ENCODE measurements around the gene LCN12.
A peak's percentile ranks its signal among the peaks of the same experiment; 100 is the strongest.

Gene LCN12

DNA sequence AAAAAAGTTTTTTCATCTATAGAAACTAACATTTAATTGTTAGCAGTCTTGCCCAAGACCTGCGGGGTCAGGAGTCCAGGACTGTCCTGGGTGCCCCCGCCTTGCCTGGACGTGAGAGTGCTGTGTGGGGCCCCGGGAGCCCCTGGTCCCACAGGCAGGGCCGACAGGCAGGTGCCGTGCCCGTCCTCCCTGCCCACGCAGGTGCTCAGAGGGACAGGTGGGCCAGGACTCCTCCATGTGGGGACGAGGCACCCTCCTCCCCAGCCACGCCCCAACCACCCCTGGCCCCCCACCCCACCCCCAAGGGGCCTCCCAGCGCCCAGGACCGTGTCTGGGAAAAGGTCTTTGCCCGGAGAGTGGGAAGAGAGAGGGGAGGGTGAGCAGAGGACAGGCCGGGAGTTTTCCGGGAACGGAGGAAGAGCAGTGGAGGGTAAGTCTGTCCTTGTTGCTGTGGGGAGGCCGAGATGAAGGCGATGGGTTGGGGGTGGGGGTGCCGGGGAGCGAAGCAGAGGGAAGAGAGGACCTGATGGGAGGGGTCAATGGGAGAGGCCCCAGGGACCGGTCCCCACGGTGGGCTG is 2.7 kb upstream of the LCN12 start:
- TF ChIP-seq, protein P1, sequence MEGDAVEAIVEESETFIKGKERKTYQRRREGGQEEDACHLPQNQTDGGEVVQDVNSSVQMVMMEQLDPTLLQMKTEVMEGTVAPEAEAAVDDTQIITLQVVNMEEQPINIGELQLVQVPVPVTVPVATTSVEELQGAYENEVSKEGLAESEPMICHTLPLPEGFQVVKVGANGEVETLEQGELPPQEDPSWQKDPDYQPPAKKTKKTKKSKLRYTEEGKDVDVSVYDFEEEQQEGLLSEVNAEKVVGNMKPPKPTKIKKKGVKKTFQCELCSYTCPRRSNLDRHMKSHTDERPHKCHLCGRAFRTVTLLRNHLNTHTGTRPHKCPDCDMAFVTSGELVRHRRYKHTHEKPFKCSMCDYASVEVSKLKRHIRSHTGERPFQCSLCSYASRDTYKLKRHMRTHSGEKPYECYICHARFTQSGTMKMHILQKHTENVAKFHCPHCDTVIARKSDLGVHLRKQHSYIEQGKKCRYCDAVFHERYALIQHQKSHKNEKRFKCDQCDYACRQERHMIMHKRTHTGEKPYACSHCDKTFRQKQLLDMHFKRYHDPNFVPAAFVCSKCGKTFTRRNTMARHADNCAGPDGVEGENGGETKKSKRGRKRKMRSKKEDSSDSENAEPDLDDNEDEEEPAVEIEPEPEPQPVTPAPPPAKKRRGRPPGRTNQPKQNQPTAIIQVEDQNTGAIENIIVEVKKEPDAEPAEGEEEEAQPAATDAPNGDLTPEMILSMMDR (IDR thresholded peaks at IDR 0.05; ENCODE audit: extremely low read depth, insufficient read depth, missing control alignments), result no peak
- in situ Hi-C loops (cut with MboI; ENCODE audit: low pct_unique_long_range_greater_than_20kb, low sequenced_read_pairs, unreplicated experiment), result no loop called here
- DNase-seq (ENCODE audit: low spot score), result no peak

DNA sequence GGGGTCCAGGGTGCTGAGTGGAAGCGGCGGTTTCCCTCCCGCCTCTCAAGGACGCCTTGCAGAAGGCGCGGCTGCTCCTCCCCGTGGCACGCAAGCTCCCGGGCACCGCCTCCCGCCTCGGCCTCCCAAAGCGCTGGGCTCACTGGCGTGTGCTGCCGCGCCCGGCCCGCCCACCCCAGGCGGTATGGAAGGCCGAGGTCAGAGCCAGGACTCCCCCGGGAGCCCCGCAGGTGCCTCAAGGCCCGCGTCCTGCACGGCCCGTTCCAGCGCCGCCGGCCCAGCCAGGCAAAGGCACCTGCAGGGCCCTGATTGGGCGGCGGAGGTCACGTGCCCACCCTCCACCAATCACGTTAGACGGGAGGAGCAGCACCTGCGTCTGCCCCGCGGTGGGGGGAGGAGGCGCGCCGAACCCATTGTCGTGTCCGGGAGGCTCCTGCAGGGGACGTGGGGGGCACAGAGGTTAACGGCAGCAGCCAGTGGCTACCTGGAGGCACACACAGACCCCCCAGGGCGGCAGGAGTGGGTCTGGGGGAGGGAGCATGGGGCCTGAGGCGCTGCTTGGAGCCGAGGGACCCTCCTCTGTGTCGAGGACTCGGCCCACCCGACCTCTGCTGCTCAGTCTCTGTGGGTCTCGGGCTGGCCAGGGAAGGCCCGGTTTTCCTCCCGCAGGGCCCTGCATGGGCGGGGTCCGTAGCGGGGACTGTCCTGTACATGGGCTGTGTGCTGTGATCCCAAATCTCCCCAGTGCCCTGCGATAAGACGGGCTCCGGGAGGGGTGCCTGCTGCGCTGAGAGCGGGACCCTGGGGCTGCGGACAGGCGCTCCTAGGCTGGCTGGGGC is 2.0 kb upstream of the LCN12 start:
- TF ChIP-seq, protein P1 (IDR thresholded peaks at IDR 0.05; ENCODE audit: extremely low read depth, insufficient read depth, missing control alignments), result peak; percentile 21
- in situ Hi-C loops (cut with MboI; ENCODE audit: low pct_unique_long_range_greater_than_20kb, low sequenced_read_pairs, unreplicated experiment), result no loop called here
- peak; percentile 100 for DNase-seq (ENCODE audit: low spot score)

DNA sequence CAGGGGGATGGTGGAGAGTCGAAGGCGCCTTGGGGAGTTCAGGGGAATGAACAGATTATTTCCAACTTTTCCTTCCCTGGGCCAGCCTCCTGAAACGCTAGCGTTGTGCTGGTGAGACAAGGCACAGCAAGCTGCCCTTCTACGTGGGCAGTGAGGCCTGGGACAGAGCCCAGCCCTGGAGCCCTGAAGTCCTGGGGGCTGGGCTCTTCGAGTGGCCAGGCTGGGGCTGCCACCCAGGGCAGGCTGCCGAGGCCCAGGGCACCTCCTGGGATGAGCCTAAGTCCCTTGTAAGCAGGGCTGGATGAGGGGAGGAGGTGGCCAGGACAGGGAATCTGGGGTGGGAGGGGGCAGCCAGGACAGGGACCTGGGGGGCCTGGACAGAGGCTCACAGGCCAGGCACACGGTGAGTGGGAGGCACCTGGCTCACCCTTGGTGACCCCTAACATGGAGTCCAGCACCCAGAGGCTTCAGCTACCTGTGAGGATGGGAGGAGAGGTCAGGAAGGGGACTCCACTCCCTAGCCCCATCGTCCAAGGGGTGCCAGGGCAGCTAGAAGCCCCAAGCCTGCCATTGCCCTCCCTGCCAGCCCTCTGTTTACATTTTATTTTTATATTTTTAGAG is 1.3 kb upstream of the LCN12 start:
- in situ Hi-C loops (cut with MboI; ENCODE audit: low pct_unique_long_range_greater_than_20kb, low sequenced_read_pairs, unreplicated experiment), result no loop called here
- TF ChIP-seq, protein P1 (IDR thresholded peaks at IDR 0.05; ENCODE audit: extremely low read depth, insufficient read depth, missing control alignments), result no peak
- DNase-seq (ENCODE audit: low spot score), result no peak

DNA sequence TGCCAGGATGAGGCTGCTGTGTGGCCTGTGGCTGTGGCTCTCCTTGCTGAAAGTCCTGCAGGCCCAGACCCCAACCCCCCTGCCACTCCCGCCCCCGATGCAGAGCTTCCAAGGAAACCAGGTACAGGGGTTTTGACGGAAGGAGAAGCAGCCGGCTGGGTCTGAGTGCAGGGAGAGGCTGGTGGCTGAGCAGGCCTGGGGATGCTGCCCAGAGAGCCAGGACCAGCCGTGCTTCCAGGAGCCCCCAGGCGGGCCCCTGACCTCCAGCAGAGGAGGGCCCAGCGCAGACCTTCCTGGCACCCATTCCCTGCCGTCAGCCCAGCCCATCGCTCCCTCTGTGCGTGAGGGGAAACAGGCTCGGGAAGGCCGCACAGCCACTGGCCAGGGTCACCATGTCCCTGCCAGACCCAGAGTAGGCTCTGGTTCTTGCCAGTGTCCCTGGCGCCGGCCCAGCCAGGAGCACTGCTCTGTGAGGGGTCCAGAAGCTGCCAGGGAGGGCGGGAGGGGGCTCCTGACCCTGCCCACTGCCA is 313 bp downstream of the LCN12 start:
- in situ Hi-C loops (cut with MboI; ENCODE audit: low pct_unique_long_range_greater_than_20kb, low sequenced_read_pairs, unreplicated experiment), result no loop called here
- TF ChIP-seq, protein P1 (IDR thresholded peaks at IDR 0.05; ENCODE audit: extremely low read depth, insufficient read depth, missing control alignments), result no peak
- DNase-seq (ENCODE audit: low spot score), result no peak

DNA sequence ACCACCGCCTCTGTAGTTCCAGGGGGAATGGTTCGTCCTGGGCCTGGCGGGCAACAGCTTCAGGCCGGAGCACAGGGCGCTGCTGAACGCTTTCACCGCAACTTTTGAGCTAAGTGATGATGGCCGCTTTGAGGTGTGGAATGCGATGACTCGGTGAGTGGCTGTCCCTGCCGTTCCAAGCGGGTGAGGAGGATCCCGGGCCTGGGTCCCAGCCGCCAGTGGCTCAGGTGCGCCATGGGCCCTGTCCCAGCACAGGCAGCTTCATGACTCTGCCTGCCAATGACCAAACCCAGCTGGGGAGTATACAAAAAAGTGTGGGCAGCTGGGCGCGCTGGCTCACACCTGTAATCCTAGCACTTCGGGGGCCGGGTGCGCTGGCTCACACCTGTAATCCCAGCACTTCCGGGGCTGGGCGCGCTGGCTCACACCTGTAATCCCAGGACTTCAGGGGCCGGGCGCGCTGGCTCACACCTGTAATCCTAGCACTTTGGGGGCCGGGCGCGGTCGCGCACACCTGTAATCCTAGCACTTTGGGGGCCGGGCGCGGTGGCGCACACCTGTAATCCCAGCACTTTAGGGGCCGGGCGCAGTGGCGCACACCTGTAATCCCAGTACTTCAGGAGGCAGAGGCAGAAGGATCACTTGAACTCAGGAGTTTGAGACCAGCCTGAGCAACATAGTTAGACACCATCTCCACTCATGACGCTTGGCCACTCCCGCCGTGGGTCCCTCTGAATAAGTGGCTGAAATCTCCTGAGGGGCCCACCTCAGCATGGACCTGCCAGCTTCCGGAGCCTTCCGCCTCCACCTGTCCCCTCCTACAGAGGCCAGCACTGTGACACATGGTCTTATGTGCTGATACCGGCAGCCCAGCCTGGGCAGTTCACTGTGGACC is 1.1 kb downstream of the LCN12 start:
- no peak for DNase-seq (ENCODE audit: low spot score)
- TF ChIP-seq, protein P1 (IDR thresholded peaks at IDR 0.05; ENCODE audit: extremely low read depth, insufficient read depth, missing control alignments), result no peak
- in situ Hi-C loops (cut with MboI; ENCODE audit: low pct_unique_long_range_greater_than_20kb, low sequenced_read_pairs, unreplicated experiment), result no loop called here

DNA sequence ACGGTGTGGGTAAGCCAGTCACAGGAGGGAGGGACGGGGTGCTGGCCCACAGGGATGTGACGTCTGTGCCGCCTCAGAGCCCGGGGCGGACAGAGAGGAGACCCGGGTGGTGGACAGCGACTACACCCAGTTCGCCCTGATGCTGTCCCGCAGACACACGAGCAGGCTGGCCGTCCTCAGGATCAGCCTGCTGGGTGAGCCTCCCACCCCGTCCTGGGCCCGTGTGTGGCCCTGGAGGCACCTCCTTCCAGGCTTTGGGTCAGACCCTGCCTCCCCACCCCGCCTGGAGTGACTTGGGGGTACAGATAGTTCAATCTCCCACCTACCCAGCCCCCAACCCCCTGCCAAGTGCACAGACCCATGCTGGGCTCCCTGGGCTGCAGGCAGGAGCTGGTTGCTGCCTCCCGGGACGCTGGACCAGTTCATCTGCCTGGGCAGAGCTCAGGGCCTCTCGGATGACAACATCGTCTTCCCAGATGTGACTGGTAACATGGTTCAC is 1.7 kb downstream of the LCN12 start:
- TF ChIP-seq, protein P1 (IDR thresholded peaks at IDR 0.05; ENCODE audit: extremely low read depth, insufficient read depth, missing control alignments), result no peak
- in situ Hi-C loops (cut with MboI; ENCODE audit: low pct_unique_long_range_greater_than_20kb, low sequenced_read_pairs, unreplicated experiment), result no loop called here
- no peak for DNase-seq (ENCODE audit: low spot score)

All from GM13977 (cell line).